T-helper 2 cell treated with Interferon-gamma antibody and Interleukin-4, amounts not matched to agents 5 μg/mL and 100 μg/mL, for 36 hours (primary cell): ENCODE measurements around the gene SLFN11.
A peak's percentile ranks its signal among the peaks of the same experiment; 100 is the strongest.

Experiments used
- DNase-seq: peaks from one replicate; pipeline ENCODE4 v3.0.0; 2021; ENCODE audit warnings: low spot score
- H3K27ac Mint-ChIP-seq: one replicate; pipeline ENCODE4 v1.8.0; 2021; ENCODE audit warnings: mild to moderate bottlenecking, mixed read lengths
- H3K27me3 Mint-ChIP-seq: one replicate; pipeline ENCODE4 v1.8.0; 2021; ENCODE audit warnings: low read depth, mixed read lengths
- H3K36me3 Mint-ChIP-seq: one replicate; pipeline ENCODE4 v1.8.0; 2021; ENCODE audit warnings: low read depth, mixed read lengths
- H3K4me1 Mint-ChIP-seq: one replicate; pipeline ENCODE4 v1.8.0; 2021; ENCODE audit warnings: low read depth, mixed read lengths
- H3K4me3 Mint-ChIP-seq: one replicate; pipeline ENCODE4 v1.8.0; 2022; ENCODE audit warnings: mild to moderate bottlenecking, moderate library complexity, mixed read lengths
- H3K9me3 Mint-ChIP-seq: one replicate; pipeline ENCODE4 v1.8.0; 2021; ENCODE audit warnings: mixed read lengths

Gene SLFN11

DNA sequence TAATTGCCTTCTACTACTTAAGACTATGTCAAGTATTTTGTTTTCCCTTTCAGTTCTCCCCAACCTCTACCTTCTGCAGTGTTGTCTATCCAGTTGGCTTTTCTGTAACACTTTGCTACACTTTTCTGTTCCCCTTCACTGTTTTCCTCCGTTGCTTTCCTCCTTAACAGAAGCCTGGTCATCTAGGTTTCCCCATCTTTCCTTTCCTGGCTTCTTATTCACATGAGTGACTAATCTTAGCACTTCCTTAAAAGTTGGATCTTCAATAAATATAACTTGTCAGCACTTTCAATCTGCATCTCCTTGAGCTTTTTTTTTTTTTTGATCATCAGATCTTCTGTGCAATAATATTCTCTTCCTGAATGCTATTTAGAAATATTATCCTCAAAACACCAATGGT lies 2.8 kb upstream of the SLFN11 start:
- no peak for DNase-seq
- H3K4me1 Mint-ChIP-seq, result peaks cover 27% of the 10 kb centered on the region
- H3K27me3 Mint-ChIP-seq, result peaks cover 13% of the 10 kb centered on the region
- H3K27ac Mint-ChIP-seq, result peak overlapping the region; percentile 71
- H3K4me3 Mint-ChIP-seq, result peak overlapping the region; percentile 58
- peaks cover 11% of the 10 kb centered on the region for H3K36me3 Mint-ChIP-seq
- peaks cover 4% of the 10 kb centered on the region for H3K9me3 Mint-ChIP-seq

DNA sequence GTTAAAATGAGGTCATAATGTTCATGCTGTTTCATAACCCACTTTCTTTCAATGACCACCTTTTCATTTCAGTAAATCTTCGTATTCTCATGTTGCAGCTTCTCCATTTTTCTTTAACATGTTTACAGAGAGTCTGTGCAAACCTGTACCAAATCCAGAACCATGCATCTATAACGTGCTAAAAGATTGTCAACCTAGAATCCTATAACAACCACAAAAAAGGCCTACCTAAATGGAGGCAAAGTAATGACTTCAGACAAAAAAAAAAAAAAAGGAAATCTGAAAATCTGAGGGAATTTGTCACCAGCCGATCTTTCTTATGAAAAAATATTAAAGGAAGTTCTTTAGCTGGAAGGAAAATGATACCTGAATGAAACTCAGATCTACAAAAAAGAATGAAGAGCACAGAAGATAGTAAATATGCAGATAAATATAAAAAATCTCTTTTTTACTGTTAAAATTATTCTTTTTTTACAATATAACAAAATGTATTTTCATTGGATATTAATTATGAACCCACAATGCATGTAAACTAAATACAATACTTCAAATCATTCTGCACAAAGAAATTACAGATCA lies 1.4 kb upstream of the SLFN11 start:
- Mint-ChIP-seq H3K4me3 (peak overlapping the region; percentile 99), H3K27ac (peak overlapping the region; percentile 97), H3K27me3 (peaks cover 13% of the 10 kb centered on the region), H3K4me1 (peaks cover 40% of the 10 kb centered on the region), H3K9me3 (peaks cover 16% of the 10 kb centered on the region), H3K36me3 (peaks cover 25% of the 10 kb centered on the region)
- DNase-seq, result no peak

DNA sequence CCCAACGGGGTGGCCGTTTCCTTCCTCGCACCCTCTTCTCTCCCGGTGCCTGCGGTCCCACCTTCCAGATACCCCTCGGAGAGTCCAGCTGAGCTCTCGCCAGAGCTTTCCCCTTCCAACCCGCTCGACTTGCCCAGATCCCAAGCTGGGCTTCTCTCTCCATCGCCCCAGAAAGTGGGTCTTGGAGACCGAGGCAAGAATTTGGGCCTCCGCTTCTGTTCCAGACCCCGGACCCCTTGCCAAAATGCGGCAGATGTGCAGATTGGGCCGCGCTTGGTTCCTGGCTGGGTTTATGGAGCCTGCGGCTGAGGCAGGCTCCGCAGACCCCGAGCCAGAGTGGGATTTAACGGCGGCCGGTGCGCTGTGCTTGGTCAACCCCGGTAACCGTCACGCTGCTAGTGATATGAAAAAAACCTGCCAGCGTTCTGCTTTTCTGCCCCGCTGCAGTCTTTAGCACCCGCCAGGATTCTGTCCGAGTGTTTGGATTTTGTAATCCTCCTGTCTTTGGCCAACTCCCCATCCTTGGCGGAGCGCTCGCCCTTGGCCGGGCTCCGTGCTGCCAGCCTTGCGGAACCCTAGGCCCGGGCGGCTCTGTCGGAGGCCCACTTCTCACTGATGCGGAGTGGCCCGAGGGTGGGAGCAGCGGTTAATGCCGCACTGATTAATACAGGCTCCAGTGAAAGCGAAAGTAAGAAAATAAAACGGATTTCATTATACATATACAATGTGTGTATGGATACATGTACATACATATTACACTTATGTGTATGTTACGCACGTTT lies 754 bp upstream of the SLFN11 start:
- Mint-ChIP-seq H3K9me3 (peaks cover 20% of the 10 kb centered on the region), H3K4me1 (peaks cover 47% of the 10 kb centered on the region)
- peak; percentile 56 for DNase-seq

DNA sequence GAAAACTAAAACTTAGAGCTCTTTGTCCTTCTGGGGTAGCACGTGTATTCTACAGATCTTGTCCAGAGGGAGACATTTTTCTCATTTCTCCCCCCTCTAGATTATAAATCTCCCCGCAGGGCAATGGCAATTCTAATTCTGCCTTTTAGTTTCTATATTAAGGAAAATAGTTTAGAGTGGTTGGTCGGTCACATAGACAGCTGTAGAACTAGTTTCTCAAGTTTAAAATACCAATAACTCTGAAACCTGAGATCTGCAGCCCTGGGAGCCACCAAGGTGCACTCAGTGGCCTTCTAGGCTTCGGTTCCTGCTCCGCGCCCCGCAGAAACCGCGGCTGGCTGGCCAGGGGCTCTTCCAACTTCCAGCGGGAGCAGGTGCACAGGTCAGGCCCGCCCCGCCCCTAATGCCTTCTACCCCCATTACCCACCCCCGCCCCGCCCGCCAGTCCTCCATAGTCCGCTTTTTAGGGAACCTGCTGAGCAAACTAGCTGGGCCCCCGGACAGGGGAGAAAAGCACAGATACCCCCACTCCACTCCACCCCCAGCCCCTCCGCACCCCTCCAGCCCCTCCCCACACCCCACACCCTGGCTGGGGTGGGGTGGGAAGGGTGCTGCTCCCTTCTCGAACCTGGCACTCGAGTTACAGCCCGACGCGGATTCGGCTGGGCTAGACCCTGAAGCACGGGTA lies 431 bp downstream of the SLFN11 start:
- peak overlapping the region; percentile 99 for H3K4me3 Mint-ChIP-seq
- peaks cover 43% of the 10 kb centered on the region for H3K36me3 Mint-ChIP-seq
- peaks cover 20% of the 10 kb centered on the region for H3K9me3 Mint-ChIP-seq
- H3K27me3 Mint-ChIP-seq, result peaks cover 7% of the 10 kb centered on the region
- DNase-seq, result peak; percentile 44
- peaks cover 58% of the 10 kb centered on the region for H3K4me1 Mint-ChIP-seq
- H3K27ac Mint-ChIP-seq, result peak overlapping the region; percentile 97

More for the DNA sequence above, 754 bp upstream of the SLFN11 start:
- Mint-ChIP-seq H3K4me3 (peak overlapping the region; percentile 99), H3K36me3 (peaks cover 32% of the 10 kb centered on the region), H3K27me3 (peaks cover 13% of the 10 kb centered on the region), H3K27ac (peak overlapping the region; percentile 97)

DNA sequence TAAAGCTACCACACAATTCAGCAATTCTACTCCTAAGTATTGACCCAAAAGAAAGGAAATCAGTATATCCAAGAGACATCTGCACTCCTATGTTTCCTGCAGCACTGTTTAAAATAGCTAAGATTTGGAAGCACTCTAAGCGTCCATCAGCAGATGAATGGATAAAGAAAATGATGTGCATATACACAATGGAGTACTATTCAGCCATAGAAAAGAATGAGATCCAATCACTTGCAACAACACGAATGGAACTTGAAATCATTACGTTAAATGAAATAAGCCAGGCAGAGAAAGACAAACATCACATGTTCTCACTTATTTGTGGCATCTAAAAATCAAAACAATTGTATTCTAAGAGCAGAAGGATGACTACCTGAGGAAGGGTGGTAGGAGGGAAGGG lies 1.5 kb downstream of the SLFN11 start:
- Mint-ChIP-seq H3K4me3 (peak overlapping the region; percentile 99), H3K4me1 (peaks cover 58% of the 10 kb centered on the region), H3K36me3 (peaks cover 48% of the 10 kb centered on the region), H3K27me3 (peaks cover 6% of the 10 kb centered on the region), H3K27ac (peak overlapping the region; percentile 62), H3K9me3 (peaks cover 20% of the 10 kb centered on the region)
- DNase-seq, result no peak

DNA sequence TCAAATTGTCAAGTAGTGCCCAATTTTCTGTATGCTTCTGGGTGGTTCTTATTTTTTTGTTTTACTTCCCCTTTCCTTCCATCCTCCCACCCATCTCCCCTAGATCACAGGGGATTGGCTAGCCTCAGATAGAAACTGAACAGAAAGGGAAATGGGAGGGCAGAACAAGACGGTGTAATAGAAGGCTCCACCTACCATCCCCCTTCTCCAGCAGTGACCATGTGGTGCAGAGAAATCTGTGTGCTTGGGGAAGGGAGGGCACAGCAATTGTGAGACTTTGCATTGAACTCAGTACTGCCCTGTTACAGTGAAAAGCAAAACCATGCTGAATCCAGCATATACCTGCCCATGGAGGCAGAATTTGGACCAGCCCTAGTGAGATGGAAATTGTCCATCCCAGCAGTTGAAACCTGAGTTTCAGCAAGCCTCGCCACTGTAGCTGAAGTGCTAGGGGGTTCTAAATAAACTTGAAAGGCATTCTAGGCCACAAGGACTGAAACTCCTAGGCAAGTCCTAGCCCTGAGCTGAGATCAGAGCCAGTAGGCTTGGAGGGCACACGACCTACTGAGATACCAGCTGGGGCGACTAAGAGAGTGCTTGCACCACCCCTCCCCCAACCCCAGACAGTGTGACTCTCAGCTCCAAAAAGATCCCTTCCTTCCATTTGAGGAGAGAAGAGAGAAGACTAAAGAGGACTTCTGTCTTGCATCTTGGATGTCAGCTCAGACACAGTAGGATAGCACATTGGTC lies 5.2 kb downstream of the SLFN11 start:
- Mint-ChIP-seq H3K9me3 (peaks cover 20% of the 10 kb centered on the region), H3K27ac (peak overlapping the region; percentile 42), H3K36me3 (peaks cover 73% of the 10 kb centered on the region), H3K4me1 (peaks cover 56% of the 10 kb centered on the region), H3K4me3 (peak overlapping the region; percentile 28), H3K27me3 (no peaks in the 10 kb centered on the region)
- no peak for DNase-seq

DNA sequence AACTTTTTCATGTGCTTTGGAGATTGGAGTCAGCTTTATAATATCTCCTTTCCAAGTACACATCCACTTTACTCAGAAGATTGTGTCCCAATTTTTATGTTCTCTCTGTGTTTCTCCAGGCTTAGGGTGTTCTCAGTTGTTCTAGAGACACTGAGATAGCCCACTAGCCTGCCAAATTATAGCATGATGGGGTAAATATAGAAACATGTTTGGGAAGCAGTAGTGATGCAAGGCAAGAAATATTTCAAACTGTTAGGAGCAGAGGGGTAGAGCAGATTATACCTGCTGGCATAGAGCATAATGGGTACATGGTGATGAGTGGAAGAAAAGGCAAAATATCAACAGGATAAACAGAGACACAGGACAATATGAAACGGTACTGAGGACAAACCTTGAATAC lies 12.4 kb downstream of the SLFN11 start:
- peaks cover 72% of the 10 kb centered on the region for H3K36me3 Mint-ChIP-seq
- H3K27me3 Mint-ChIP-seq, result no peaks in the 10 kb centered on the region
- no peak overlapping the region for H3K27ac Mint-ChIP-seq
- H3K4me3 Mint-ChIP-seq, result no peak overlapping the region
- peaks cover 31% of the 10 kb centered on the region for H3K4me1 Mint-ChIP-seq
- no peak for DNase-seq
- H3K9me3 Mint-ChIP-seq, result no peaks in the 10 kb centered on the region

DNA sequence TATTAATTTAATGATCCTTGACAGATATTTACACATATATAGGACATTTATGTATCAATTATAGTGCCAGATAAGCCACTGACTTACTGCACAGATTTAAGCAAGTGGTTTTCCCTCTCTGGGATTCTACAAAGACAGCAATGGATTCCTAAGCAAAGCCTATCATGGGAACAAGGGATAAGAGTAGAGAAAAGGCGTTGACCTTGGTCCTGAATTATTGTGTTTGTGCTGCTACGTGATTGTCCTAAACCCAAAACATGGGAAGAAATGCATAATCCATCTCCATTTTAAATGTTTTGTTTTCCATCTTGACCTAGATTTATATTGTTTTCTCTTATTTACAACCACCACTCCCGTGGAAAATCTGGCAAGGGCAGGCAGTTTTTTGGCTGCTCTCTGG lies 14.0 kb downstream of the SLFN11 start:
- DNase-seq, result no peak
- no peaks in the 10 kb centered on the region for H3K9me3 Mint-ChIP-seq
- H3K4me1 Mint-ChIP-seq, result peaks cover 25% of the 10 kb centered on the region
- H3K27me3 Mint-ChIP-seq, result no peaks in the 10 kb centered on the region
- no peak overlapping the region for H3K4me3 Mint-ChIP-seq
- peaks cover 74% of the 10 kb centered on the region for H3K36me3 Mint-ChIP-seq
- H3K27ac Mint-ChIP-seq, result no peak overlapping the region

DNA sequence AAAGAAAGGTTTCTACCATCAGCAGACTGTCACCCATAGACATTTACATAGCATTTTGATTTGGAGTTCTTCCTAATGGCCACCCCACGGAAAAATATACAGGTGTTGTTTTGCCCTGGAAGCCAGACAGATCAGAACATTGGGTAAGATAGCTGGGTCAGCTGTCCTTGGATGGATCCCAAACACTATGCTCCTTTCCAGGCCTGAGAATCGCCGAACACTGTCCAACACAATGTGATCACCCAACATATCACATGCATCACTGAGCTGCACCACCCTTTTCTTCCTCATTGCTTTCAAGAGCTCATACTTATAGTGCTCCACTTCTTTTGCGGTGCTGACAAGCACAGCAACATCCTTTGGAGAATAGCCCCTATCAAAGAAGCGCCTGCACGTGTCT lies 21.1 kb downstream of the SLFN11 start:
- H3K9me3 Mint-ChIP-seq, result no peaks in the 10 kb centered on the region
- H3K36me3 Mint-ChIP-seq, result peaks cover 67% of the 10 kb centered on the region
- no peak overlapping the region for H3K4me3 Mint-ChIP-seq
- H3K4me1 Mint-ChIP-seq, result peaks cover 15% of the 10 kb centered on the region
- no peaks in the 10 kb centered on the region for H3K27me3 Mint-ChIP-seq
- H3K27ac Mint-ChIP-seq, result no peak overlapping the region
- no peak for DNase-seq

DNA sequence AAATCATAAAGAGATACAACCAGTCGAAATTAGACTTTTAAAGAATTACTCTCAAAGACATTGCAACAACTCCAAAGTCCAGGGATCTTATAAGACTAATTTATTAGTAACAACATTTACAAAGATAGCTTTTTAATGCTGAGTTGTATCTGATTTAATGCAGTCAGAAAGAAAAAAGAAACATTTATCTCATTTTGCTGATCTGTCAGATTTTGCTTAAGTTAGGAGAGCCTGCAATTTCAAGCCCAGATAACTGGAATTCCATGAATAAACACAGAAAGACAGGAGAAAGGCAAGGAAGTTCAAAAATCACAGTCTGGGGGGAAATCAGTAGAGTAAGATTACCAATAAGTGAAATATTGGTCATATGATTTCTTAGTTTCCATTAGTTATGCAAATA lies 22.9 kb downstream of the SLFN11 start:
- peak overlapping the region; percentile 42 for H3K27ac Mint-ChIP-seq
- H3K9me3 Mint-ChIP-seq, result no peaks in the 10 kb centered on the region
- peaks cover 55% of the 10 kb centered on the region for H3K36me3 Mint-ChIP-seq
- H3K27me3 Mint-ChIP-seq, result no peaks in the 10 kb centered on the region
- peaks cover 24% of the 10 kb centered on the region for H3K4me1 Mint-ChIP-seq
- DNase-seq, result no peak
- no peak overlapping the region for H3K4me3 Mint-ChIP-seq

DNA sequence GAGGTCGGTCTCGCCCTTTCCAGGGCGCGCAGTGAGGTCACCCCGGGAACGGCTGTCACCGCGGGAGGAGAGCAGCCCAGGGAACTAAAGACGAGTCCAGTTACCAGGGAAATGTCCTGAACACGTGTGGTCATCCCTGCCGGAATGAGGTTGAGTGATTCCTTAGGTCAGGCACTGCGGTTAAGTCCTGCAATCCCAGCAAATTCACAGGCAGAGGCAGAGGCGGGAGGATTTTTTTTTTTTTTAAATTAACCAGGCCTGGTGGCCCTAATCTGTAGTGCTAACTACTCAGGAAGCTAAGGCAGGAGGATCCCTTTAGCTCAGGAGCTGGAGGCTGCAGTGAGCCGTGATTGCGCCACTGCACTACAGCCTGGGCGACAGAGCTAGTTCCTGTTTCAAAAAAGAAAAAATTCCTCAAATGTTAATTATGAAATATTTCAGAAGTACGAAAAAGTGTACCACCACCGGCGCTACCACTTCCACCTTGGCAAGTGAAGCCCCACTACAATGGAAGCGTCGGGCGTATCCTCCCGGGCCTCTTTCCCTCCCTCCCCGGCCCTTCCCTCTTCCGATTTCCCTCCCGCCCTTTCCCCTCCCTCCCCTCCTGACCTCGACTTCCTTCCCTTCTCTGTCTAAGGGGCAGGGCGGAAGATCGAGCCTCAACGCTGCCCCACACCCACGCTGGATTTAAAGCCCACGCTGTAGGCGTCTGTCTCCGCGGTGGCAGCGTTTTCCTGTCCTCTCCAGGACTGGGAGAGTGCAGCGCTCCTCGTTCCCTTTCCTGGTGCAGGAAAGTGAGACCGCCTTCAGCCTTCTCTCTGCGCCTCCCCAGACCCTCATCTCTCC lies 27.3 kb downstream of the SLFN11 start:
- Mint-ChIP-seq H3K36me3 (peaks cover 47% of the 10 kb centered on the region), H3K27me3 (peaks cover 18% of the 10 kb centered on the region), H3K27ac (peak overlapping the region; percentile 55), H3K9me3 (peaks cover 27% of the 10 kb centered on the region), H3K4me1 (peaks cover 53% of the 10 kb centered on the region), H3K4me3 (peak overlapping the region; percentile 84)
- no peak for DNase-seq

DNA sequence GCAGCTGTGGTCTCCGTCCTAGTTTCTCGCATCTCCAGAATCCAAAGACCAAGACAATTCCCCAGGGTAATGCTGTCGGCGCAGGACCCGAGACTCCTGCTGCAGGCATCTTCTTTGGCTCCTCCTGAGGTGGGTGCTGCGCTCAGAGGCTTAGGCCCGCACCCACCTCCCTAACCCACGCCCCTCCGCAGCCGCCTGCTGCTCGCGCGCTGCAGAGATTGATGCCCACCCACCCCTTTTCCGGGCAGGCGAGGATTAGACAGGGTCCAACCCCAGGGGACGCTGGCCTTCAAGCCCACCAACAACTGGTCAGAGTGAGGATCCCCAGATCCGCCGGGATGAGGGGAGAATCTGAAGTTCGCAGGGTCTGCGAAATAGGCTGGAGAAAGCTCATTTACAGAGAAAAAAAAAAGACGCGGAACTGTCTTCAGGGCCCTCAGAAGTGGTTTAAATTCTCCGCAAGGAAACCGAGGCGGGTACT lies 27.9 kb downstream of the SLFN11 start:
- Mint-ChIP-seq H3K36me3 (peaks cover 47% of the 10 kb centered on the region), H3K4me1 (peaks cover 57% of the 10 kb centered on the region), H3K27me3 (peaks cover 18% of the 10 kb centered on the region), H3K27ac (peak overlapping the region; percentile 52), H3K9me3 (peaks cover 32% of the 10 kb centered on the region), H3K4me3 (peak overlapping the region; percentile 84)
- DNase-seq, result no peak

DNA sequence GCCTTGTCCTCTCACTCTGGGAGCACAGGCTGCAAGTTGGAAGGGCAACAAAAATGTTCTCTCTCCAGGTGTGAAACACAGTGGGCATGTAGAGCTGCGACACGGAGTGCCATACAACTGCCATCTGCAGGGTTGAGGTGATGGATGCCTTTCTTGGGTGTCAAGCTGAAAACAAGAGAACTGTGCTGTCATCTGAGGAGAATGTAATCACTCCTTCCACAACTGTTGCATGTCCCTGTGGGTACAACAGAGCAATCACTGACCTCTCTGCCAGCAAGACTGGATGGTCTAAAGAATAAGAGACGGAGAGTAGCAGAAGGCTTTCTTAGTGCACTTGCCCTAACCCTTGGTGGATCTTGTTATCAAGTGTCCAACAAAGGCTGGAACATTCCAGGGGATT lies 29.2 kb downstream of the SLFN11 start:
- peaks cover 59% of the 10 kb centered on the region for H3K4me1 Mint-ChIP-seq
- H3K27ac Mint-ChIP-seq, result no peak overlapping the region
- peaks cover 52% of the 10 kb centered on the region for H3K36me3 Mint-ChIP-seq
- no peak overlapping the region for H3K4me3 Mint-ChIP-seq
- H3K9me3 Mint-ChIP-seq, result peaks cover 43% of the 10 kb centered on the region
- peaks cover 18% of the 10 kb centered on the region for H3K27me3 Mint-ChIP-seq
- no peak for DNase-seq
